ENCODE measurements around the gene PRKG1. TPM values are rescaled to one million over a fixed set of nuclear protein-coding genes. Genes with fewer than 3 reads are reported as not detected.
"Not testable (repeated sequence)": the region's sequence is repeated elsewhere in the genome, so short reads cannot be mapped to it uniquely, and the experiment has no call there.

The PRKG1 gene
- total RNA-seq, 4 donors from 2014 or later = 24.0 to 89.1 (median 45.7) TPM

GRCh38 chr10:51145375-51145774, 71.1 kb downstream of the PRKG1 start:
- Histone ChIP-seq H3K27ac (no peak overlapping the region), H3K27me3 (no peaks in the 10 kb centered on the region), H3K4me3 (no peak overlapping the region), H3K4me1 (no peaks in the 10 kb centered on the region), H3K36me3 (no peaks in the 10 kb centered on the region), H3K9me3 (no peaks in the 10 kb centered on the region)
- TF ChIP-seq, protein P1, sequence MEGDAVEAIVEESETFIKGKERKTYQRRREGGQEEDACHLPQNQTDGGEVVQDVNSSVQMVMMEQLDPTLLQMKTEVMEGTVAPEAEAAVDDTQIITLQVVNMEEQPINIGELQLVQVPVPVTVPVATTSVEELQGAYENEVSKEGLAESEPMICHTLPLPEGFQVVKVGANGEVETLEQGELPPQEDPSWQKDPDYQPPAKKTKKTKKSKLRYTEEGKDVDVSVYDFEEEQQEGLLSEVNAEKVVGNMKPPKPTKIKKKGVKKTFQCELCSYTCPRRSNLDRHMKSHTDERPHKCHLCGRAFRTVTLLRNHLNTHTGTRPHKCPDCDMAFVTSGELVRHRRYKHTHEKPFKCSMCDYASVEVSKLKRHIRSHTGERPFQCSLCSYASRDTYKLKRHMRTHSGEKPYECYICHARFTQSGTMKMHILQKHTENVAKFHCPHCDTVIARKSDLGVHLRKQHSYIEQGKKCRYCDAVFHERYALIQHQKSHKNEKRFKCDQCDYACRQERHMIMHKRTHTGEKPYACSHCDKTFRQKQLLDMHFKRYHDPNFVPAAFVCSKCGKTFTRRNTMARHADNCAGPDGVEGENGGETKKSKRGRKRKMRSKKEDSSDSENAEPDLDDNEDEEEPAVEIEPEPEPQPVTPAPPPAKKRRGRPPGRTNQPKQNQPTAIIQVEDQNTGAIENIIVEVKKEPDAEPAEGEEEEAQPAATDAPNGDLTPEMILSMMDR (IDR thresholded peaks at IDR 0.05) = no peak
- TF ChIP-seq POLR2A (IDR thresholded peaks at IDR 0.05) = no peak
- no peak for DNase-seq

DNA sequence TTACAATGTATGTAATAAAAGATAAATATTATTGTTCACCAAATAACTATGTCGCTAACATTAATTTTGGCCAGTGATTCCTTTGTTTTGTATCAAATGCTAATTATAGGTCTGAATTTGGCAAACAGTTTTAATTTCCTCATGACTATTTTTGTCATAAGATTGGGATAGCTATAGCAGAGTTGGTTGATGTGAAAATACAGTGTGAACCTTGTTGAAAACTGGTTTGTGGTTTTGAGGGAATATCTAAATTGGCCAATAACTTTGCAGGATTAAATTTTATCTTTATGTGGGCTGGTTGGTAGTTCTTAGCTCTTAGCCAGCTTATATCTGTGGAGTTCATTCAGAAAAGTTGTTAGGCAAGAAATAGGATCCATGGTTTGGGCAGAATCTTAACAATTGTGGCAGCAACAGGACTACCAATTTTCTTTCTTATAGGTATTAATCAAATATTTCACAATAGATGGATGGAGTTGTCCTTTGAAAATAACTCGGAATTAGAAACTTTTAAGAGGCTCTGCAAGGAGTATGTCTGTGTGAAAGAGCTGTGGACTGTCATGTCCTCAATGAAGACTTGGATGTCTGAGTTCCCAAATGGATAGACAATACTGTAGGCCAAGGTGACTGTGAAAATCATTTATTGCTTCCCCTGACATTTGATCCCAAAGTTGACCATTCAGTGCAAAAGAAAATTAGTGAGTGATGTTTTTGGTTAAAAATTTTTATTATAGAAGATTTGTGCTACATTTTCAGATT, 73.5 kb downstream of the PRKG1 start:
- H3K9me3 ChIP-seq = no peaks in the 10 kb centered on the region
- no peaks in the 10 kb centered on the region for H3K36me3 ChIP-seq
- no peaks in the 10 kb centered on the region for H3K4me1 ChIP-seq
- H3K4me3 ChIP-seq = no peak overlapping the region
- DNase-seq = no peak
- no peaks in the 10 kb centered on the region for H3K27me3 ChIP-seq
- no peak for TF ChIP-seq POLR2A (IDR thresholded peaks at IDR 0.05)
- TF ChIP-seq, protein P1 (IDR thresholded peaks at IDR 0.05) = no peak
- H3K27ac ChIP-seq = no peak overlapping the region

DNA sequence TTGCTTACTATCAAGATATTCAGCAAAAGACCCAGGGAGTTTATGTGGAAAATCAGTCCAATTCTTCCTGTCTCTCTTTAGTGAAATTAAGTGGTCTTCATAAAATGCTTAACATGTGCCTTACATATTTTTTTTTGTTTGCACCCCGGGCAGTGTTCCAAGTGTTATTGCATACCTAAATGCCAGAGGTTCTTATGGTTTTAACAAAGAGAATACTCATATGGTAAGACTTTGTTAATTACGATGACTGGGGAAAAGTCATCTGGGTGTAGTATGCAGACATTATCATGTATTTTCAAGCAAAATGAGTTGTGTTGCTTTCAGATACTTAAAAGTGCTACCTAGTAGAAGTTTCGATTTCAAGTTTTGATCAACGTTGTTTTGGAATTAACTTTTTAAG, 82.6 kb downstream of the PRKG1 start:
- TF ChIP-seq POLR2A (IDR thresholded peaks at IDR 0.05) = no peak
- TF ChIP-seq, protein P1 (IDR thresholded peaks at IDR 0.05) = no peak
- Histone ChIP-seq H3K9me3 (no peaks in the 10 kb centered on the region), H3K27ac (no peak overlapping the region), H3K4me1 (no peaks in the 10 kb centered on the region), H3K4me3 (no peak overlapping the region), H3K27me3 (no peaks in the 10 kb centered on the region), H3K36me3 (no peaks in the 10 kb centered on the region)
- DNase-seq = no peak

DNA sequence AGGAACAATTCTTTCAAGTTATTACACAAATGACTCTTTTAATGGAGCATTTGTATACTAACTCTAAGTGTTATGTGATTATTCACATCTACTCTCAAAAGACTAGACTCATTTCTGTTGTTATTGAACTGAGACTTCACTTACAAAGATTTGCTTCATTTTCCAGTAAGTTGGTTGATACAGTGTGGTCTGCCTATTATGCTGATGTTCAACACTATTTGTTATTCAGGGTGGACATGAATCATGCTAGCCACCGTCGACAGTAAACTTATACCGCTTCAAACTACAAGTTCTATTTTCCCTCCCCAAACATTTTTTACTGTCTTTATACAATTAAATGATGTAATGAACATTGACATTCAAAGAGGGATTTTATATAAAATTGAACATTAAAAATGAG, 84.5 kb downstream of the PRKG1 start:
- no peak for TF ChIP-seq POLR2A (IDR thresholded peaks at IDR 0.05)
- TF ChIP-seq, protein P1 (IDR thresholded peaks at IDR 0.05) = no peak
- Histone ChIP-seq H3K36me3 (no peaks in the 10 kb centered on the region), H3K27me3 (no peaks in the 10 kb centered on the region), H3K9me3 (no peaks in the 10 kb centered on the region), H3K27ac (no peak overlapping the region), H3K4me1 (no peaks in the 10 kb centered on the region), H3K4me3 (no peak overlapping the region)
- no peak for DNase-seq

DNA sequence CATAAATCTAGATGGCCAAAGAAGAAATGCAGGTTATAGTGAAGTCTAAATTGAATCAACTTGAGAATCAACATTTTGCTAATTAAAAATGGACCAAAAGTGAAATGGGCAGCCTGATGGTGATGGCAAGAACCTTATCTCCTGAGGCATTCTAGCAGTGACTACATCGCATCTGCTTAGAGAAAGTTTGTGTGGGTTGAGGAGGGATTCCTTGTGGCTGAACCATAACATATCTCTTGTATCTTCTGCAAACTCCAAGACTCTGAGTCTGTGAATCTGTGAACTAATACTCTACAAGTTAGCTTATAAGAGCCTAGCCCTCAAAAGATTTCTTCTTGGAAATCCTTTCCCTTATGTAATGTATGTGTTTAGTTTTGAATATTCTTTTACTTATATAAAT, 85.6 kb downstream of the PRKG1 start:
- Histone ChIP-seq H3K9me3 (no peaks in the 10 kb centered on the region), H3K27me3 (no peaks in the 10 kb centered on the region), H3K36me3 (no peaks in the 10 kb centered on the region), H3K4me3 (no peak overlapping the region), H3K27ac (no peak overlapping the region), H3K4me1 (no peaks in the 10 kb centered on the region)
- DNase-seq = no peak
- no peak for TF ChIP-seq POLR2A (IDR thresholded peaks at IDR 0.05)

DNA sequence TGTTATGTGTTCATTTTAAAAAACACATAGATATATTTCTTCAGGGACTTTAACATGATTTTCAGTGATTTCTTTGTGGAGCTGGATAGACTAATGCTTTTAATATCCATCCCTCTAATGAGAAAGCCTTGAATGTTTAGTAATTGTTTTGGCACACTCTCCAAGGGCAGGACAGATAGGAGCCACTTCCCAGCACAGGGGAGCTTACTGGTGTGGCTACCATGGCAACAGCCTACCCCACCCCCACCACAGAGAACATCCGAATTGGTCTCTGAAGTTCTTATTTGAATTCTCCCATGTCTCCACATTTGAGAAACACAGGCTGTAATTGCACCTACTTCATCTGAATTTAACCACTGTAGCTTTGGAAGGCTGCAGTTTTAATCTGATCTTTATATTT, 87.7 kb downstream of the PRKG1 start:
- Histone ChIP-seq H3K36me3 (no peaks in the 10 kb centered on the region), H3K27me3 (no peaks in the 10 kb centered on the region), H3K4me1 (no peaks in the 10 kb centered on the region), H3K27ac (no peak overlapping the region), H3K9me3 (no peaks in the 10 kb centered on the region), H3K4me3 (no peak overlapping the region)
- DNase-seq = no peak
- TF ChIP-seq POLR2A (IDR thresholded peaks at IDR 0.05) = no peak
- TF ChIP-seq, protein P1 (IDR thresholded peaks at IDR 0.05) = no peak

- not testable (repeated sequence) for DNase-seq, H3K27me3 ChIP-seq, H3K4me1 ChIP-seq, H3K27ac ChIP-seq, H3K9me3 ChIP-seq, H3K4me3 ChIP-seq, H3K36me3 ChIP-seq
Observed at GRCh38 chr10:51163380-51164049, 89.2 kb downstream of the PRKG1 start.

Measured in Peyer's patch (tissue), 4 donors.